ENCODE measurements around the gene SELENOV. TPM values are rescaled to one million over a fixed set of nuclear protein-coding genes. Genes with fewer than 3 reads are reported as not detected.
A peak's percentile ranks its signal among the peaks of the same experiment; 100 is the strongest.
"Not testable (repeated sequence)": the region's sequence is repeated elsewhere in the genome, so short reads cannot be mapped to it uniquely, and the experiment has no call there.

SELENOV gene
- total RNA-seq, 3 donors from 2014 or later = not detected

DNA sequence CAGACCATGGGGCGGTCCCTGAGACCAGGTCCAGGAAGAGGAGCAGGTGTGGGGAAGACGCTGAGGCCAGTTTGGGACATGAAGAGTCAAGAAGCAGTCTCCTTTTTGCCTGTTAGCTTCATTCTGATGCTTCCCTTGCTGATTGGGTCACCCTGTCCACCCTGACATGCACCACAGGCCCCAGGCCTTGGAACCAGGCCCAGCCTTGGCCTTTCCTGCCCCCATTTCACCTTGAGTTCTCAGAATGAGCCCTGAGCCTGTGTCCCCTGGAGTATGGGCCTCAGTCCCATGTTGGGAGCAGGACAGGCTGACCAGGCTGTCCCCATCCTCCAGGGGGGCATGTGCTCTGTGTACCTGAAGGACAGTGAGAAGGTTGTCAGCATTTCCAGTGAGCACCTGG, 39.2 kb upstream of the SELENOV start:
- intact Hi-C loops (cut with DNase I, micrococcal nuclease) = no loop called here
- ATAC-seq = no peak
- no peak for DNase-seq
- H3K36me3 ChIP-seq (ENCODE audit: low read depth) = no peaks in the 10 kb centered on the region
- no peak for TF ChIP-seq CTCF (IDR thresholded peaks at IDR 0.05)
- no peak overlapping the region for H3K4me3 ChIP-seq
- no peaks in the 10 kb centered on the region for H3K4me1 ChIP-seq (ENCODE audit: low read depth)
- no peaks in the 10 kb centered on the region for H3K9me3 ChIP-seq

GRCh38 chr19:39479319-39479801, 35.6 kb upstream of the SELENOV start:
- ATAC-seq; H3K4me3 ChIP-seq; DNase-seq; H3K36me3 ChIP-seq (ENCODE audit: low read depth); intact Hi-C loops (cut with DNase I, micrococcal nuclease); H3K9me3 ChIP-seq: not testable (repeated sequence)
- H3K4me1 ChIP-seq (ENCODE audit: low read depth) = peaks cover 10% of the 10 kb centered on the region

GRCh38 chr19:39479916-39480315, 35.0 kb upstream of the SELENOV start:
- Histone ChIP-seq H3K4me3 (no peak overlapping the region), H3K4me1 (ENCODE audit: low read depth) (peaks cover 10% of the 10 kb centered on the region), H3K9me3 (no peaks in the 10 kb centered on the region), H3K36me3 (ENCODE audit: low read depth) (no peaks in the 10 kb centered on the region)
- no peak for TF ChIP-seq CTCF (IDR thresholded peaks at IDR 0.05)
- intact Hi-C loops (cut with DNase I, micrococcal nuclease) = no loop called here
- DNase-seq (no peak), ATAC-seq (no peak)

- Histone ChIP-seq H3K4me3 (peak within 1 kb of the TSS; percentile 88), H3K9me3 (no peaks in the 10 kb centered on the region), H3K36me3 (ENCODE audit: low read depth) (no peaks in the 10 kb centered on the region), H3K4me1 (ENCODE audit: low read depth) (peaks cover 10% of the 10 kb centered on the region)
- DNase-seq (peak; percentile 97 to 99 (median 98)), ATAC-seq (peak; percentile 99)
- intact Hi-C loops (cut with DNase I, micrococcal nuclease) = no loop called here
- no peak for TF ChIP-seq CTCF (IDR thresholded peaks at IDR 0.05)
Measured at GRCh38 chr19:39480337-39481228, 34.4 kb upstream of the SELENOV start, which contains the start of gene TIMM50. TSS of gene TIMM50 (plus strand) at chr19:39480838. CDS start at chr19:39480854, 16 bp downstream.

- DNase-seq = no peak
- no peaks in the 10 kb centered on the region for H3K9me3 ChIP-seq
- H3K36me3 ChIP-seq (ENCODE audit: low read depth) = no peaks in the 10 kb centered on the region
- intact Hi-C loops (cut with DNase I, micrococcal nuclease) = no loop called here
- TF ChIP-seq CTCF (IDR thresholded peaks at IDR 0.05) = no peak
- H3K4me3 ChIP-seq = peak overlapping the region; percentile 88
- peaks cover 10% of the 10 kb centered on the region for H3K4me1 ChIP-seq (ENCODE audit: low read depth)
- peak; percentile 2 for ATAC-seq
Measured at GRCh38 chr19:39481229-39481545, 33.8 kb upstream of the SELENOV start.

DNA sequence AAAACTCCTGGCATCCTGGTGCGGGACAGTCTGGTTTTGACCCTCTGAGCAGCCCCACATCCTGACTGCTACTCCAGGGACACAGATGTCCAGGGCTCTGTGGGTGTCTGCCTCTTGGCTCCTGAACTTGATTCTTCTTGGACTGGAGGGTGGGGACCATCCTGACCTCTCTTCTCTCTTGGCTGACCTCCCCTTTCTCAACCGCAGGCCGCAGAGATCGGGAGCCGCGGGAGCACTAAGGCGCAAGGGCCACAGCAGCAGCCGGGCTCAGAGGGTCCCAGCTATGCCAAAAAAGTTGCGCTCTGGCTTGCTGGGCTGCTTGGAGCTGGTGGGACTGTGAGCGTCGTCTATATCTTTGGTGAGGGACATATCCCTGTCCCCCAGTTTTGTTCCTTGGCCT, 33.3 kb upstream of the SELENOV start:
- H3K36me3 ChIP-seq (ENCODE audit: low read depth) = no peaks in the 10 kb centered on the region
- no peak overlapping the region for H3K4me3 ChIP-seq
- TF ChIP-seq CTCF (IDR thresholded peaks at IDR 0.05) = no peak
- intact Hi-C loops (cut with DNase I, micrococcal nuclease) = no loop called here
- no peak for ATAC-seq
- peaks cover 10% of the 10 kb centered on the region for H3K4me1 ChIP-seq (ENCODE audit: low read depth)
- no peak for DNase-seq
- H3K9me3 ChIP-seq = no peaks in the 10 kb centered on the region

Measured in mucosa of descending colon (tissue), 3 donors.